Activated naive CD8-positive, alpha-beta T cell (primary cell): ENCODE measurements around the gene MARCHF5.
"Not testable (repeated sequence)": the region's sequence is repeated elsewhere in the genome, so short reads cannot be mapped to it uniquely, and the experiment has no call there.

Experiments
- H3K27ac Mint-ChIP-seq: one replicate; pipeline ENCODE4 v1.8.0; 2021; ENCODE audit warnings: mixed read lengths
- H3K27me3 Mint-ChIP-seq: one replicate; pipeline ENCODE4 v1.8.0; 2021; ENCODE audit warnings: mixed read lengths
- H3K36me3 Mint-ChIP-seq: one replicate; pipeline ENCODE4 v1.8.0; 2021; ENCODE audit warnings: mixed read lengths
- H3K4me1 Mint-ChIP-seq: one replicate; pipeline ENCODE4 v1.8.0; 2021; ENCODE audit warnings: low read depth, mixed read lengths
- H3K4me3 Mint-ChIP-seq: one replicate; pipeline ENCODE4 v1.8.0; 2021; ENCODE audit warnings: mild to moderate bottlenecking, mixed read lengths
- H3K9me3 Mint-ChIP-seq: one replicate; pipeline ENCODE4 v1.8.0; 2021; ENCODE audit warnings: low read depth, mixed read lengths

The MARCHF5 gene

DNA sequence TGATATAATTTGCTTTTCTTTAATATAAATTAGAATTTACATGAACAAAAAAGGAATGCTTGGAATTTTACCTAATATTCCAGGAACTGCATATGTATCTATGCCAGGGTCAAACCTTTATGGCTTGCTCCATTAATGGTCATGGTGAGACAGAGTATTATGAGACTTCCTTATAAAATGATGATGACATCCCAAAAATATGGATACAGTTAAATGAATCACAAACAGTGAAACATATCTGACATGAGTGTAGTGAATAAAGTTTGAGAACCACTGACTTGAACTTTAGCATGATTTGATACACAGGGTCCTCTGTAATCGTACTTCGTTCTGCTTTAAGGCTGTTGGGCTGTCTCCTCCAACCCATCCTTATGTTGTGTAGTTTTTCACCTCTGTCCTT, 51.8 kb downstream of the MARCHF5 start:
- H3K9me3 Mint-ChIP-seq = no peaks in the 10 kb centered on the region
- H3K4me3 Mint-ChIP-seq = no peak overlapping the region
- H3K4me1 Mint-ChIP-seq = no peaks in the 10 kb centered on the region
- H3K36me3 Mint-ChIP-seq = peaks cover 11% of the 10 kb centered on the region
- no peak overlapping the region for H3K27ac Mint-ChIP-seq
- H3K27me3 Mint-ChIP-seq = no peaks in the 10 kb centered on the region

DNA sequence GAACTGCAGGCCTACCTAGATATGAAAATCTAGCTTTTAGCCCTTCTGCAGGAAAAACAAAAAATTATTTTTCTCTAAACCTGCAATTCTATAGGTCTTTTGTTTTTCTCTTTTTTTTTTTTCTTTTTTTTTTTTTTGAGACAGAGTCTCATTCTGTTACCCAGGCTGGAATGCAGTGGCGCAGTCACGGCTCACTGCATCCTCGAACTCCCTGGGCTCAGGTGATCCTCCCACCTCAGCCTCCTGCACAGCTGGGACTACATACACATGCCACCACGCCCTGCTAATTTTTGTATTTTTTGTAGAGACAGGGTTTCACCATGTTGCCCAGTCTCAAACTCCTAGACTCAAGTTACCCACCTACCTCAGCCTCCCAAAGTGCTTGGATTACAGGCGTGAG, 54.6 kb downstream of the MARCHF5 start:
- H3K4me3 Mint-ChIP-seq, H3K9me3 Mint-ChIP-seq, H3K36me3 Mint-ChIP-seq, H3K27me3 Mint-ChIP-seq, H3K4me1 Mint-ChIP-seq, H3K27ac Mint-ChIP-seq: not testable (repeated sequence)

DNA sequence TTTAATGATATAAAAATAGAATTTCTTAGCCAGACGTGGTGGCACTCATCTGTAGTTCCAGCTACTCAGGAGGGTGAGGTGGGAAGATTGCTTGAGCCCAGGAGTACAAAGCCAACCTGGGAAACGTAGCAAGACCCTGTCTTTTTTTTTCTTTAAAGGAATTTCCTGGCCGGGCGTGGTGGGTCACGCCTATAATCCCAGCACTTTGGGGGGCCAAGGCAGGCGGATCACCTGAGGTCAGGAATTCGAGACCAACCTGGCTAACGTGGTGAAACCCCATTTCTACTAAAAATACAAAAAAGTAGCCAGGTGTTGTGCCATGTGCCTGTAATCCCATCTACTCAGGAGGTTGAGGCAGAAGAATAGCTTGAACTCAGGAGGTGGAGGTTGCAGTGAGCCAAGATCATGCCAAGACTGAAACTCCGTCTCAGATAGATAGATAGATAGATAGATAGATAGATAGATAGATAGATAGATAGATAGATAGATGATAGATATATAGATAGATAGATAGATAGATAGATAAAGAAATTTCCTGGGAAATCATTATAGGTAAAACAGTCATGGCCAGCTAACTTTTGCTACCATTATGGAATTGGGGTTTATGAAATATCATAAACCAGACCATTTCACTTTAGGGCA, 56.2 kb downstream of the MARCHF5 start:
- not testable (repeated sequence) for H3K36me3 Mint-ChIP-seq, H3K4me1 Mint-ChIP-seq, H3K4me3 Mint-ChIP-seq, H3K27me3 Mint-ChIP-seq, H3K9me3 Mint-ChIP-seq, H3K27ac Mint-ChIP-seq

- no peaks in the 10 kb centered on the region for H3K4me1 Mint-ChIP-seq
- H3K4me3 Mint-ChIP-seq = no peak overlapping the region
- peaks cover 2% of the 10 kb centered on the region for H3K36me3 Mint-ChIP-seq
- H3K27ac Mint-ChIP-seq = no peak overlapping the region
- no peaks in the 10 kb centered on the region for H3K27me3 Mint-ChIP-seq
- H3K9me3 Mint-ChIP-seq = no peaks in the 10 kb centered on the region
These were observed 59.4 kb downstream of the MARCHF5 start for GRCh38 chr10:92350411-92350810.

DNA sequence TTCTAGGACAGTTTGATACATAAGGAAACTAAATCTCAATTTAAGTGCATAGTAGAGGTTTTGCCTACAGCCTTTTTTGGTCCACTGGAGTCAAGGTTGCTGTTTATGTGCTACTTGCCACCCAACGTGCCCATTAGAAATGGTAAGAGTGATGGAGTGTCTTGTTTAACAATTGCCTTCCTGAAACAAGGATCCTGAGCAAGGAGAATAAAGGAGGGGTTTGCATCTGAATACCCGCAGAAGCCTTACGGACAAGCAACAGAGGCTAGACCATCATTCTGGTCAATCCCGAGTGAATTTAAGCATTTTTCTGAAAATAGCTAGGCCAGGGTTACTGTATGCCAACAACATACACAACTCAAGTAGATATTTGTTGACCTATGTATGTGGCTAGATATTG, 63.6 kb downstream of the MARCHF5 start:
- Mint-ChIP-seq H3K27me3 (no peaks in the 10 kb centered on the region), H3K36me3 (no peaks in the 10 kb centered on the region)

GRCh38 chr10:92356041-92356440, 65.1 kb downstream of the MARCHF5 start:
- Mint-ChIP-seq H3K9me3 (no peaks in the 10 kb centered on the region), H3K27me3 (no peaks in the 10 kb centered on the region), H3K36me3 (no peaks in the 10 kb centered on the region), H3K27ac (no peak overlapping the region), H3K4me3 (no peak overlapping the region), H3K4me1 (no peaks in the 10 kb centered on the region)

More for the DNA sequence above, 63.6 kb downstream of the MARCHF5 start:
- no peak overlapping the region for H3K4me3 Mint-ChIP-seq
- no peaks in the 10 kb centered on the region for H3K4me1 Mint-ChIP-seq
- H3K27ac Mint-ChIP-seq = no peak overlapping the region
- H3K9me3 Mint-ChIP-seq = no peaks in the 10 kb centered on the region

- H3K9me3 Mint-ChIP-seq = peaks cover 4% of the 10 kb centered on the region
- no peak overlapping the region for H3K4me3 Mint-ChIP-seq
- H3K27ac Mint-ChIP-seq = no peak overlapping the region
- H3K36me3 Mint-ChIP-seq = peaks cover 4% of the 10 kb centered on the region
- H3K4me1 Mint-ChIP-seq = no peaks in the 10 kb centered on the region
- H3K27me3 Mint-ChIP-seq = peaks cover 9% of the 10 kb centered on the region
These were observed 72.5 kb downstream of the MARCHF5 start for GRCh38 chr10:92363498-92363897.

DNA sequence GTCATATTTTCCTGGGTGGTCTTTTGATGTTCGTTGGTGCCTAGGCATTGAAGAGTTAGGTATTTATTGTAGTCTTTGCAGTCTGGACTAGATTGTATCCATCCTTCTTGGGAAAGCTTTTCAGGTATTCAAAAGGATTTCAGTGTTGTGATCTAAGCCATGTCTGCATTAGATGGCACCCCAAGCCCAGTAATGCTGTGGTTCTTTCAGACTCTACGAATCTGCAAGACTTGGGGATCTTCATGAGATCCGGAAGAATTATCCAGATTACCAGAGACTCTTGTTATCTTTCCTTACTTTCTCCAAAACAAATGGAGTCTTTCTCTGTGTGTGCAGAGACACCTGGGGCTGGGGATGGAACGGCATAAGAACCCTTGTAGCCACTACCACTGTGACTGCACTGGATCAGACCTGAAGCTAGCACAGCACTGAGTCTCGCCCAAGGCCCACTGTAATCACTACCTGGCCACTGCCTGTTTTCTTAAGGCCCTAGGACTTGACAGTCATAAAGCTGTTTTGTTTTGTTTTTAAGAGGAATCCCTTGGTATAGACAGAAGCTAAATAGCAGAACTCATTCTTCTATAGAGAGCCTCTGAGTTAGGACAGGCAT, 75.5 kb downstream of the MARCHF5 start:
- Mint-ChIP-seq H3K27me3 (peaks cover 11% of the 10 kb centered on the region), H3K4me3 (no peak overlapping the region), H3K36me3 (peaks cover 4% of the 10 kb centered on the region), H3K9me3 (peaks cover 4% of the 10 kb centered on the region), H3K27ac (no peak overlapping the region), H3K4me1 (no peaks in the 10 kb centered on the region)

- no peaks in the 10 kb centered on the region for H3K4me1 Mint-ChIP-seq
- no peaks in the 10 kb centered on the region for H3K9me3 Mint-ChIP-seq
- no peak overlapping the region for H3K4me3 Mint-ChIP-seq
- no peaks in the 10 kb centered on the region for H3K36me3 Mint-ChIP-seq
- no peak overlapping the region for H3K27ac Mint-ChIP-seq
- no peaks in the 10 kb centered on the region for H3K27me3 Mint-ChIP-seq
These were observed 87.0 kb downstream of the MARCHF5 start for GRCh38 chr10:92377962-92378361.

- peaks cover 4% of the 10 kb centered on the region for H3K27me3 Mint-ChIP-seq
- H3K27ac Mint-ChIP-seq = no peak overlapping the region
- H3K9me3 Mint-ChIP-seq = no peaks in the 10 kb centered on the region
- H3K4me1 Mint-ChIP-seq = no peaks in the 10 kb centered on the region
- no peaks in the 10 kb centered on the region for H3K36me3 Mint-ChIP-seq
- H3K4me3 Mint-ChIP-seq = no peak overlapping the region
These were observed 90.6 kb downstream of the MARCHF5 start for GRCh38 chr10:92381543-92381954.

DNA sequence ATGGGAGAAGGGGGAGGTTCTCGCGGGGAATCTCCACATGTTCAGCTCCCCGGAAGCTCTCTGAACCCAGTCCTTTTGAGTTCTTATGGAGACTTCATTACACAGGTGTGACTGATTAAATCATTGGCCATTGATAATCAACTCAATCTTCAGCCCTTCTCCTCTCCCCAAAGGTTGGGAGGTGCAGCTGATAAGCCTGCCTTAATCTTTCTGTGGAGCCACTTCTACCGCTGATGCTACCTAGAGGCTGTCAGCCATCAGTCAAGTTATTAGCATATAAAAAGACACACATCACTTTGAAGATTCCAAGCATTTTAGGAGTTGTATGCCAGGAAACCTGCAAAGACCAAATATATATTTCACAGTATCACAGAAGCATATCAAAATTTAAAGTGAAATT, 91.7 kb downstream of the MARCHF5 start:
- peaks cover 5% of the 10 kb centered on the region for H3K27me3 Mint-ChIP-seq
- H3K4me1 Mint-ChIP-seq = no peaks in the 10 kb centered on the region
- H3K27ac Mint-ChIP-seq = no peak overlapping the region
- H3K9me3 Mint-ChIP-seq = no peaks in the 10 kb centered on the region
- no peak overlapping the region for H3K4me3 Mint-ChIP-seq
- no peaks in the 10 kb centered on the region for H3K36me3 Mint-ChIP-seq

DNA sequence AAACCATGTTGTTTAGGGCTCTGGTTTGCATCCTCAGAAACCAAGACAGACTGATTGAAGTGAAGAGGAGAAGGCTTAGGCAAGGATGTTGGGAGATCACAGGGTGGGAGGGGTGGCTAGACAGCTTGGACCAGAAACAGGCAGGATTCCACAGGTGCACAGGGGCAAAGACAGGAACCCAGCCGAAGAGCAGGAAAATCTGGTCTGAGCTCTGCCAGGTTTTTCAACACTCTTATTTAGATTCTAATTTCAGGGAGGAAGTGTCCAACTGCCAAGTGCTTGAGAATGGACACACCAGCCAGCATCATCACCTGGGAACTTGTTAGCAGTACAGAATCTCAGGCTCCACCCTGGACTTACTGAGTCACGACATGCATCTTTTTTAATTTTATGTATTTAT, 93.8 kb downstream of the MARCHF5 start:
- H3K9me3 Mint-ChIP-seq = no peaks in the 10 kb centered on the region
- no peak overlapping the region for H3K4me3 Mint-ChIP-seq
- H3K27me3 Mint-ChIP-seq = peaks cover 9% of the 10 kb centered on the region
- no peak overlapping the region for H3K27ac Mint-ChIP-seq
- H3K4me1 Mint-ChIP-seq = no peaks in the 10 kb centered on the region
- no peaks in the 10 kb centered on the region for H3K36me3 Mint-ChIP-seq

GRCh38 chr10:92385831-92386230, 94.9 kb downstream of the MARCHF5 start:
- H3K27ac Mint-ChIP-seq = no peak overlapping the region
- no peaks in the 10 kb centered on the region for H3K9me3 Mint-ChIP-seq
- no peaks in the 10 kb centered on the region for H3K36me3 Mint-ChIP-seq
- no peak overlapping the region for H3K4me3 Mint-ChIP-seq
- no peaks in the 10 kb centered on the region for H3K4me1 Mint-ChIP-seq
- H3K27me3 Mint-ChIP-seq = peaks cover 11% of the 10 kb centered on the region

GRCh38 chr10:92387289-92387940, 96.4 kb downstream of the MARCHF5 start:
- Mint-ChIP-seq H3K9me3 (no peaks in the 10 kb centered on the region), H3K36me3 (no peaks in the 10 kb centered on the region), H3K4me3 (no peak overlapping the region), H3K27me3 (peaks cover 11% of the 10 kb centered on the region), H3K27ac (no peak overlapping the region), H3K4me1 (no peaks in the 10 kb centered on the region)

GRCh38 chr10:92393173-92393572, 102.2 kb downstream of the MARCHF5 start:
- H3K4me1 Mint-ChIP-seq, H3K4me3 Mint-ChIP-seq, H3K9me3 Mint-ChIP-seq, H3K27me3 Mint-ChIP-seq, H3K36me3 Mint-ChIP-seq, H3K27ac Mint-ChIP-seq: not testable (repeated sequence)

DNA sequence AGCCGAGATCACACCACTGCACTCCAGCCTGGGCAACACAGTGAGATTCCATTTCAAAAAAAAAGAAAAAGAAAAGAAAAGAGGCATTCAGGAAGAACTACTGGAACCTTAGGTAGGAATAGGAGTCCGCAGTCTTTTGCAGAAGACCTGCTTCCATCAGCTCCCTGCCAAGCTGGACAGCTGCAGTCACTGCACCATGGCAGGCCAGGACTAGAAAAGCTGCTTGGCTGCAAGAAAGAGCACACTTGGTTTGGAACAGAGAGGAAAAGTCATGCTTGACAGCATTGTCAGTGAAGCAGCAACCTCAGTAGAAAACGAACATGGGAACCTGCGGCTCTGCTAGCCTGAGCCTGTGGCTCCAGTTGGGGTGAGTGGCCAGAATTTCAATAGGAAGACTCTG, 104.3 kb downstream of the MARCHF5 start:
- H3K4me1 Mint-ChIP-seq = no peaks in the 10 kb centered on the region
- H3K4me3 Mint-ChIP-seq = no peak overlapping the region
- no peaks in the 10 kb centered on the region for H3K36me3 Mint-ChIP-seq
- no peaks in the 10 kb centered on the region for H3K9me3 Mint-ChIP-seq
- H3K27me3 Mint-ChIP-seq = no peaks in the 10 kb centered on the region
- no peak overlapping the region for H3K27ac Mint-ChIP-seq
